H1 (cell line): ENCODE measurements around the gene NPNT. TPM values are rescaled to one million over a fixed set of nuclear protein-coding genes. Genes with fewer than 3 reads are reported as not detected.

Source experiments
- CTCF ChIA-PET: fragments of 300-600 bp; sonication (Branson Sonifier 250); formaldehyde crosslinking; loops from one replicate; lab custom pipeline; 2021; ENCODE audit not compliant: partially characterized antibody; lab: Charles Lee
- POLR2A ChIA-PET: fragments of 300-600 bp; sonication (Branson Sonifier 250); formaldehyde crosslinking; loops from one replicate; lab custom pipeline; 2021; ENCODE audit warnings: inconsistent platforms; ENCODE audit not compliant: partially characterized antibody; lab: Charles Lee
- DNase-seq, 2 experiments: peaks; one replicate each; pipeline versions ENCODE4 v3.0.0 to v3.0.0-alpha.2; 2010 to 2022; ENCODE audit warnings: low spot score in 2 of 2, low read depth in 1 of 2, mixed read lengths in 1 of 2
- FAIRE-seq: peaks from 2 replicates; lab custom pipeline; 2011; peaks lifted over from hg19 to GRCh38; lab: Jason Lieb, UNC
- H2AFZ ChIP-seq: 2 replicates; pipeline ENCODE4 v1.8.1; 2012; ENCODE audit warnings: low read length, inconsistent platforms
- H2AK5ac ChIP-seq: 2 replicates; pipeline ENCODE4 v1.6.1; 2013; ENCODE audit warnings: low read depth, low read length
- H2BK120ac ChIP-seq: replicated peaks from 2 replicates; pipeline ENCODE3; 2013; ENCODE audit warnings: low read depth, low read length, inconsistent platforms
- H2BK12ac ChIP-seq: 2 replicates; pipeline ENCODE4 v1.6.1; 2013; ENCODE audit warnings: low read depth, low read length
- H2BK15ac ChIP-seq: 2 replicates; pipeline ENCODE4 v1.6.1; 2013; ENCODE audit warnings: low read length
- H2BK20ac ChIP-seq: 2 replicates; pipeline ENCODE4 v1.6.1; 2013; ENCODE audit warnings: low read length
- H2BK5ac ChIP-seq: 2 replicates; pipeline ENCODE4 v1.6.1; 2013; ENCODE audit warnings: low read depth, low read length
- H3K14ac ChIP-seq: 2 replicates; pipeline ENCODE4 v1.6.1; 2013; ENCODE audit warnings: inconsistent platforms; ENCODE audit not compliant: insufficient read length
- H3K18ac ChIP-seq: 2 replicates; pipeline ENCODE4 v1.6.1; 2013; ENCODE audit warnings: low read length; ENCODE audit errors: extremely low read depth
- H3K23ac ChIP-seq: 2 replicates; pipeline ENCODE4 v1.6.1; 2013; ENCODE audit warnings: inconsistent platforms; ENCODE audit not compliant: insufficient read length
- H3K23me2 ChIP-seq: 2 replicates; pipeline ENCODE4 v1.6.1; 2013; ENCODE audit warnings: low read depth, low read length
- H3K27ac ChIP-seq: 2 replicates; pipeline ENCODE4 v1.6.1; 2011; ENCODE audit warnings: low read depth, low read length, inconsistent platforms
- H3K27me3 ChIP-seq, 4 experiments: replicated peaks in 1 of 4; 1 replicate in 1 of 4; 2 replicates in 3 of 4; pipeline versions ENCODE4 v1.6.1 to v1.8.1; 2011 to 2013; ENCODE audit warnings: low read length in 3 of 4, mild to moderate bottlenecking in 3 of 4, inconsistent platforms in 2 of 4, mixed read lengths in 2 of 4, moderate library complexity in 1 of 4; ENCODE audit not compliant: control insufficient read depth in 3 of 4, insufficient read depth in 3 of 4; ENCODE audit errors: extremely low read depth in 1 of 4
- H3K36me3 ChIP-seq, 4 experiments: 2 replicates each; pipeline versions ENCODE4 v1.6.1 to v1.8.1; 2011 to 2013; ENCODE audit warnings: mild to moderate bottlenecking in 4 of 4, low read length in 3 of 4, moderate library complexity in 2 of 4, control low read depth in 1 of 4, inconsistent platforms in 1 of 4; ENCODE audit not compliant: insufficient read depth in 4 of 4, control insufficient read depth in 2 of 4
- H3K4ac ChIP-seq: replicated peaks from 2 replicates; pipeline ENCODE3; 2013; ENCODE audit warnings: low read length, low read depth, mixed read lengths, inconsistent platforms; ENCODE audit not compliant: insufficient read length
- H3K4me1 ChIP-seq, 4 experiments: replicated peaks in 1 of 4; 1 replicate in 1 of 4; 2 replicates in 3 of 4; pipeline versions ENCODE4 v1.6.1 to v1.8.1; 2011 to 2013; ENCODE audit warnings: low read length in 3 of 4, inconsistent platforms in 2 of 4, mixed read lengths in 1 of 4; ENCODE audit not compliant: insufficient read depth in 4 of 4, control insufficient read depth in 3 of 4
- H3K4me2 ChIP-seq, 2 experiments: 2 replicates each; pipeline versions ENCODE4 v1.6.1 to v1.8.1; 2011 to 2013; ENCODE audit warnings: low read depth in 2 of 2, low read length in 2 of 2, control low read depth in 1 of 2, inconsistent platforms in 1 of 2, mild to moderate bottlenecking in 1 of 2; ENCODE audit not compliant: insufficient read depth in 1 of 2
- H3K4me3 ChIP-seq, 4 experiments: fragments of 200-600, 300-600 bp in 1 of 4; sonication (generic), shearing (Covaris generic), sonication (Bioruptor Twin) in 1 of 4; 2 replicates each; pipeline versions ENCODE4 v1.5.1 to v1.8.1; 2011 to 2016; ENCODE audit warnings: low read length in 4 of 4, low read depth in 3 of 4, control low read depth in 2 of 4, inconsistent platforms in 2 of 4, mild to moderate bottlenecking in 2 of 4, mixed read lengths in 1 of 4, moderate library complexity in 1 of 4; ENCODE audit not compliant: insufficient read depth in 2 of 4; ENCODE audit errors: extremely low read depth in 1 of 4
- H3K56ac ChIP-seq: replicated peaks from 2 replicates; pipeline ENCODE3; 2013; ENCODE audit warnings: low read depth, mild to moderate bottlenecking, mixed read lengths, low read length, inconsistent platforms; ENCODE audit not compliant: insufficient read length
- H3K79me1 ChIP-seq: 2 replicates; pipeline ENCODE4 v1.6.1; 2013; ENCODE audit warnings: low read depth, low read length, control low read depth
- H3K79me2 ChIP-seq, 2 experiments: 2 replicates each; pipeline versions ENCODE4 v1.6.1 to v1.8.1; 2012 to 2013; ENCODE audit warnings: low read length in 2 of 2, mild to moderate bottlenecking in 2 of 2, inconsistent platforms in 1 of 2; ENCODE audit not compliant: insufficient read depth in 2 of 2, control insufficient read depth in 1 of 2
- H3K9ac ChIP-seq, 4 experiments: replicated peaks in 1 of 4; 1 replicate in 1 of 4; 2 replicates in 3 of 4; pipeline versions ENCODE4 v1.6.1 to v1.8.1; 2011 to 2013; ENCODE audit warnings: low read depth in 3 of 4, low read length in 3 of 4, control low read depth in 2 of 4, mild to moderate bottlenecking in 2 of 4, moderate library complexity in 2 of 4, inconsistent platforms in 1 of 4; ENCODE audit errors: extremely low read depth in 1 of 4
- H3K9me3 ChIP-seq, 2 experiments: 2 replicates each; pipeline versions ENCODE4 v1.6.1 to v1.8.1; 2012 to 2013; ENCODE audit warnings: mild to moderate bottlenecking in 2 of 2, moderate library complexity in 2 of 2, control low read depth in 1 of 2, inconsistent platforms in 1 of 2, low read depth in 1 of 2, low read length in 1 of 2, mixed read lengths in 1 of 2; ENCODE audit not compliant: insufficient read depth in 2 of 2
- H4K20me1 ChIP-seq, 2 experiments: replicated peaks in 1 of 2; 2 replicates each; pipeline versions ENCODE3 to v1.8.1; 2011 to 2013; ENCODE audit warnings: inconsistent platforms in 2 of 2, low read length in 2 of 2, mild to moderate bottlenecking in 1 of 2; ENCODE audit not compliant: insufficient read depth in 2 of 2, control insufficient read depth in 1 of 2
- H4K5ac ChIP-seq: 2 replicates; pipeline ENCODE4 v1.6.1; 2013; ENCODE audit warnings: low read length, low read depth, mixed read lengths, inconsistent platforms; ENCODE audit not compliant: insufficient read length
- H4K8ac ChIP-seq: 2 replicates; pipeline ENCODE4 v1.8.0; 2013; ENCODE audit warnings: mild to moderate bottlenecking, moderate library complexity, low read length, inconsistent platforms; ENCODE audit not compliant: insufficient read depth; ENCODE audit errors: extremely low read depth
- H4K91ac ChIP-seq: replicated peaks from 2 replicates; pipeline ENCODE3; 2013; ENCODE audit warnings: low read length, mixed read lengths, inconsistent platforms; ENCODE audit not compliant: insufficient read length
- BACH1 ChIP-seq: IDR thresholded peaks from 2 replicates; pipeline ENCODE4 v1.6.1; 2012; ENCODE audit warnings: low read length, improper control_type of control experiment
- HDAC6 ChIP-seq: IDR thresholded peaks from one replicate; pipeline ENCODE4 v1.7.1; 2012; ENCODE audit warnings: low read depth, mild to moderate bottlenecking, inconsistent platforms, low read length, moderate library complexity
- WGBS, 2 experiments: shearing (Covaris generic) in 1 of 2; methylation state at CpG; one replicate each; pipeline versions ENCODE4 v1.1.6 to v1.1.7; 2013 to 2015; ENCODE audit warnings: low lambda C conversion rate in 2 of 2, mixed read lengths in 2 of 2, inconsistent platforms in 1 of 2, low coverage in 1 of 2, missing lambda C conversion rate in 1 of 2; ENCODE audit not compliant: insufficient replicate concordance in 2 of 2, insufficient coverage in 1 of 2, insufficient read length in 1 of 2; ENCODE audit errors: extremely low coverage in 1 of 2, missing lambda C conversion rate in 1 of 2; 5-methylcytosine and 5-hydroxymethylcytosine counted together
- polyA plus RNA-seq, 7 experiments: library from polyadenylated mRNA; depleted of rRNA in 3 of 7; stranded (reverse) in 5 of 7; unstranded in 2 of 7; fragments of >200 nt in 5 of 7; fragments of 200-250 nt in 2 of 7; gene quantifications; 1 replicate in 5 of 7; 2 replicates in 1 of 7; 4 replicates in 1 of 7; pipeline versions ENCODE4 v1.2.1 to v1.2.3, GENCODE V29; 2011 to 2013; ENCODE audit warnings: missing spikeins in 2 of 7, mixed read lengths in 2 of 7
- total RNA-seq: library from RNA; stranded (reverse); fragmentation: NEBNext Ultra II Directional; extraction: Animal tissue kit (Norgen Biotek cat#: 25700); gene quantifications from 2 replicates; pipeline ENCODE4 v1.2.1, GENCODE V29; 2021

Gene NPNT
- total and polyA plus RNA-seq, 2 of the 8 experiments (the other 6 are each of a cell fraction or from before 2014, with no cell fraction given), result 0.24 to 0.97 TPM

GRCh38 chr4:106017975-106018374 is 122.7 kb downstream of the NPNT start:
- H2AK5ac ChIP-seq, result no peak overlapping the region
- POLR2A ChIA-PET, result no interaction called here
- no peak overlapping the region for H3K4me3 ChIP-seq
- no peak overlapping the region for H4K91ac ChIP-seq
- no peak overlapping the region for H2BK20ac ChIP-seq
- H2BK12ac ChIP-seq, result no peak overlapping the region
- DNase-seq, result no peak
- H3K79me2 ChIP-seq, result no peaks in the 10 kb centered on the region
- H2AFZ ChIP-seq, result no peak overlapping the region
- no peak overlapping the region for H4K8ac ChIP-seq
- no peak overlapping the region for H3K27ac ChIP-seq
- H3K9ac ChIP-seq, result no peak overlapping the region
- H3K36me3 ChIP-seq, result no peaks in the 10 kb centered on the region
- TF ChIP-seq BACH1, result no peak
- TF ChIP-seq HDAC6, result no peak
- no peak overlapping the region for H2BK5ac ChIP-seq
- H3K18ac ChIP-seq, result no peak overlapping the region
- H3K14ac ChIP-seq, result no peak overlapping the region
- no peak overlapping the region for H3K23ac ChIP-seq
- 91% methylated on average over 5 of the region's 5 CpGs; no CpG with 5 or more reads in 1 of the 2 experiments for WGBS, 2 experiments
- no peaks in the 10 kb centered on the region for H3K4me1 ChIP-seq
- no peak overlapping the region for H4K5ac ChIP-seq
- FAIRE-seq, result no peak
- H3K79me1 ChIP-seq, result no peaks in the 10 kb centered on the region
- no peaks in the 10 kb centered on the region for H3K23me2 ChIP-seq
- no peak overlapping the region for H2BK120ac ChIP-seq
- no peaks in the 10 kb centered on the region for H3K9me3 ChIP-seq
- CTCF ChIA-PET, result no interaction called here
- H3K4me2 ChIP-seq, result no peak overlapping the region
- H3K27me3 ChIP-seq, result no peaks in the 10 kb centered on the region
- no peak overlapping the region for H3K56ac ChIP-seq
- no peak overlapping the region for H2BK15ac ChIP-seq
- no peaks in the 10 kb centered on the region for H4K20me1 ChIP-seq
- no peak overlapping the region for H3K4ac ChIP-seq
